Astrocyte (in vitro differentiated cells and primary cell): ENCODE data around the gene LHFPL2. TPM values are rescaled to one million over a fixed set of nuclear protein-coding genes. Genes with fewer than 3 reads are reported as not detected.
"Not testable (repeated sequence)": the region's sequence is repeated elsewhere in the genome, so short reads cannot be mapped to it uniquely, and the experiment has no call there.

Experiments used
- DNase-seq: peaks from one replicate; pipeline ENCODE4 v3.0.0-alpha.2; 2010; ENCODE audit warnings: low read depth
- FAIRE-seq: peaks from 2 replicates; lab custom pipeline; 2011; peaks lifted over from hg19 to GRCh38; lab: Jason Lieb, UNC
- H2AFZ ChIP-seq: 2 replicates; pipeline ENCODE4 v1.6.0; 2012; ENCODE audit warnings: low read depth, low read length, inconsistent platforms
- H3K27ac ChIP-seq: 2 replicates; pipeline ENCODE4 v1.5.1; 2011; ENCODE audit warnings: low read depth, low read length, inconsistent platforms
- H3K27me3 ChIP-seq: 2 replicates; pipeline ENCODE4 v1.6.0; 2011; ENCODE audit warnings: low read length, inconsistent platforms; ENCODE audit not compliant: insufficient read depth
- H3K36me3 ChIP-seq: 2 replicates; pipeline ENCODE4 v1.5.1; 2011; ENCODE audit warnings: low read length, inconsistent platforms; ENCODE audit not compliant: insufficient read depth
- H3K4me1 ChIP-seq: 2 replicates; pipeline ENCODE4 v1.5.1; 2011; ENCODE audit warnings: low read length, inconsistent platforms; ENCODE audit not compliant: insufficient read depth
- H3K4me2 ChIP-seq: 2 replicates; pipeline ENCODE4 v1.6.0; 2012; ENCODE audit warnings: low read length, inconsistent platforms
- H3K4me3 ChIP-seq: 2 replicates; pipeline ENCODE4 v1.5.1; 2011; ENCODE audit warnings: low read depth, mild to moderate bottlenecking, low read length, inconsistent platforms; ENCODE audit not compliant: insufficient read depth
- H3K79me2 ChIP-seq: 2 replicates; pipeline ENCODE4 v1.6.0; 2012; ENCODE audit warnings: mild to moderate bottlenecking, low read length, inconsistent platforms; ENCODE audit not compliant: insufficient read depth
- H3K9ac ChIP-seq: 2 replicates; pipeline ENCODE4 v1.6.0; 2012; ENCODE audit warnings: mild to moderate bottlenecking, low read length, inconsistent platforms
- H3K9me3 ChIP-seq: 2 replicates; pipeline ENCODE4 v1.5.1; 2012; ENCODE audit warnings: low read depth, mild to moderate bottlenecking, low read length, inconsistent platforms; ENCODE audit not compliant: insufficient read depth
- H4K20me1 ChIP-seq: 2 replicates; pipeline ENCODE4 v1.6.0; 2012; ENCODE audit warnings: low read length, inconsistent platforms; ENCODE audit not compliant: insufficient read depth
- H3K27ac Mint-ChIP-seq: one replicate; pipeline ENCODE4 v1.8.0; 2021; ENCODE audit warnings: mild to moderate bottlenecking, mixed read lengths; ENCODE audit not compliant: unreplicated experiment
- H3K27me3 Mint-ChIP-seq: one replicate; pipeline ENCODE4 v1.8.0; 2021; ENCODE audit warnings: low read depth, mixed read lengths; ENCODE audit not compliant: unreplicated experiment
- H3K36me3 Mint-ChIP-seq: one replicate; pipeline ENCODE4 v1.8.0; 2021; ENCODE audit warnings: low read depth, mixed read lengths; ENCODE audit not compliant: unreplicated experiment
- H3K4me1 Mint-ChIP-seq: one replicate; pipeline ENCODE4 v1.8.0; 2021; ENCODE audit warnings: low read depth, mixed read lengths; ENCODE audit not compliant: unreplicated experiment
- H3K4me3 Mint-ChIP-seq: one replicate; pipeline ENCODE4 v1.8.0; 2021; ENCODE audit warnings: mild to moderate bottlenecking, moderate library complexity, mixed read lengths; ENCODE audit not compliant: unreplicated experiment
- H3K9me3 Mint-ChIP-seq: one replicate; pipeline ENCODE4 v1.8.0; 2021; ENCODE audit warnings: mild to moderate bottlenecking, mixed read lengths; ENCODE audit not compliant: unreplicated experiment
- EZH2 ChIP-seq: IDR thresholded peaks from 2 replicates; pipeline ENCODE4 v1.6.1; 2012; ENCODE audit warnings: mild to moderate bottlenecking, low read length, inconsistent platforms; ENCODE audit not compliant: insufficient read depth
- total RNA-seq: library from RNA; stranded (reverse); gene quantifications from 2 replicates; pipeline ENCODE4 v1.2.1, GENCODE V29; 2021
- TF ChIP-seq, protein P1 (sequence below): IDR thresholded peaks from 2 replicates; pipeline ENCODE4 v1.5.1; 2011; ENCODE audit warnings: low read depth, mild to moderate bottlenecking, inconsistent platforms, low read length, moderate library complexity; ENCODE audit not compliant: insufficient read depth

Gene LHFPL2
- total RNA-seq, 1 donor from 2014 or later: 17.0 TPM

DNA sequence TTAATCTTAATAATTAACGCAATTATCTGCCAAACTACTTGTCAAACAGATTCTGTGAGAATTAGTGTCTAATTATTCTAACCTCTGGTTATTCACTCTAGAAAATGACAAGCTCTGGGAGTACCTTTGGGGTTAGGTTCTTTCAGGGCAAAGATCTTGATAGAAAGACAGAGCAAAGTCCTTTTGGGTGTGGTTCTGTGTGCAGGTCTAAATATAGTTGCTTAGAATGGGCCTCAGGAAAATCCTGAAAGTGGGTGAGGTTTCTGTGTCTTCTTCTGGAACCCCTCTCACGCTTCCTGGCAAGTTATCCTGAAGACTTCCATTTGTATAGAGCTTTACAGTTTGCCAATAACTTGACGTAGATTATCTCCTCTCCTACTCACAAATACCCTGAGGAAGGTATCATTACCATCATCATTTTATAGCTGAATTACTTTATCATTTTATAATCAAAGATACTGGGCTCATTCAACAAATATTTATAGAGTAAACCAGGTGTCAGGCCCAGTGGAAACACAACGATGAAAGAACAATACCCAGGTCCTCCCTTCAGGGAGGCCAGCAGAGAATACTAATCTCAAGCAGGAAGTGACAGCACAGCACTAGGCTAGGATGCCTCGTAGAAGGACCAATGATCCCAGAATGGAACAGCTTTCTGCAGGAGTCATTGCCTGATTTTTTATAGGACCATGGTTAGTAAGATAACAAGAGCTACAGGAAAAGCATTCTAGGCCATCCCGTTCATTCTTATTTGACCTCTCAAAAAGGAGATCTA, 27.6 kb upstream of the LHFPL2 start:
- H3K36me3 Mint-ChIP-seq: no peaks in the 10 kb centered on the region
- FAIRE-seq: peak; percentile 17
- no peak overlapping the region for H3K27ac ChIP-seq

DNA sequence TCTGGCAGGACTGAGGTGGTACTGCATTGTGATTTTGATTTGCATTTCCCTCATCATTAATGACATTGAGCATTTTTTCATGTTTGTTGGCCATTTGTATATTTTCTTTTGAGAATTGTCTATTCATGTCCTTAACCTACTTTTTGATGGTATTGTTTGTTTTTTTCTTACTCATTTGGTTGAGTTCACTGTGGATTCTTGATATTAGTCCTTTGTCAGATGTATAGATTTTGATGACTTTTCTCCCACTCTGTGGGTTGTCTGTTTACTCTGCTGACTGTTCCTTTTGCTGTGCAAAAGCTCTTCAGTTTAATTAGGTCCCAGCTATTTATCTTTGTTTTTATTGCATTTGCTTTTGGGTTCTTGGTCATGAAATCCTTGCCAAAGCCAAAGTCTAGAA, 25.3 kb upstream of the LHFPL2 start:
- H3K4me3 ChIP-seq, DNase-seq, H3K36me3 Mint-ChIP-seq, H3K27ac ChIP-seq, H3K79me2 ChIP-seq, H3K4me3 Mint-ChIP-seq, H3K9ac ChIP-seq, H4K20me1 ChIP-seq, H3K27ac Mint-ChIP-seq, H3K27me3 ChIP-seq, H3K27me3 Mint-ChIP-seq, H3K36me3 ChIP-seq, H2AFZ ChIP-seq, FAIRE-seq, H3K4me2 ChIP-seq, H3K9me3 Mint-ChIP-seq, H3K9me3 ChIP-seq: not testable (repeated sequence)
- H3K4me1 Mint-ChIP-seq: peaks cover 15% of the 10 kb centered on the region
- H3K4me1 ChIP-seq: peaks cover 15% of the 10 kb centered on the region

More for the DNA sequence above, 27.6 kb upstream of the LHFPL2 start:
- Histone ChIP-seq H4K20me1 (no peaks in the 10 kb centered on the region), H3K9me3 (no peaks in the 10 kb centered on the region), H3K4me1 (peaks cover 16% of the 10 kb centered on the region), H3K36me3 (no peaks in the 10 kb centered on the region), H3K79me2 (no peaks in the 10 kb centered on the region), H3K4me2 (no peak overlapping the region), H3K4me3 (no peak overlapping the region), H3K27me3 (no peaks in the 10 kb centered on the region), H3K9ac (no peak overlapping the region), H2AFZ (no peak overlapping the region)
- H3K27me3 Mint-ChIP-seq: no peaks in the 10 kb centered on the region
- H3K9me3 Mint-ChIP-seq: no peaks in the 10 kb centered on the region
- DNase-seq: no peak
- peaks cover 15% of the 10 kb centered on the region for H3K4me1 Mint-ChIP-seq
- no peak overlapping the region for H3K4me3 Mint-ChIP-seq
- no peak overlapping the region for H3K27ac Mint-ChIP-seq
- no peak for TF ChIP-seq EZH2
- TF ChIP-seq, protein P1, sequence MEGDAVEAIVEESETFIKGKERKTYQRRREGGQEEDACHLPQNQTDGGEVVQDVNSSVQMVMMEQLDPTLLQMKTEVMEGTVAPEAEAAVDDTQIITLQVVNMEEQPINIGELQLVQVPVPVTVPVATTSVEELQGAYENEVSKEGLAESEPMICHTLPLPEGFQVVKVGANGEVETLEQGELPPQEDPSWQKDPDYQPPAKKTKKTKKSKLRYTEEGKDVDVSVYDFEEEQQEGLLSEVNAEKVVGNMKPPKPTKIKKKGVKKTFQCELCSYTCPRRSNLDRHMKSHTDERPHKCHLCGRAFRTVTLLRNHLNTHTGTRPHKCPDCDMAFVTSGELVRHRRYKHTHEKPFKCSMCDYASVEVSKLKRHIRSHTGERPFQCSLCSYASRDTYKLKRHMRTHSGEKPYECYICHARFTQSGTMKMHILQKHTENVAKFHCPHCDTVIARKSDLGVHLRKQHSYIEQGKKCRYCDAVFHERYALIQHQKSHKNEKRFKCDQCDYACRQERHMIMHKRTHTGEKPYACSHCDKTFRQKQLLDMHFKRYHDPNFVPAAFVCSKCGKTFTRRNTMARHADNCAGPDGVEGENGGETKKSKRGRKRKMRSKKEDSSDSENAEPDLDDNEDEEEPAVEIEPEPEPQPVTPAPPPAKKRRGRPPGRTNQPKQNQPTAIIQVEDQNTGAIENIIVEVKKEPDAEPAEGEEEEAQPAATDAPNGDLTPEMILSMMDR: no peak

DNA sequence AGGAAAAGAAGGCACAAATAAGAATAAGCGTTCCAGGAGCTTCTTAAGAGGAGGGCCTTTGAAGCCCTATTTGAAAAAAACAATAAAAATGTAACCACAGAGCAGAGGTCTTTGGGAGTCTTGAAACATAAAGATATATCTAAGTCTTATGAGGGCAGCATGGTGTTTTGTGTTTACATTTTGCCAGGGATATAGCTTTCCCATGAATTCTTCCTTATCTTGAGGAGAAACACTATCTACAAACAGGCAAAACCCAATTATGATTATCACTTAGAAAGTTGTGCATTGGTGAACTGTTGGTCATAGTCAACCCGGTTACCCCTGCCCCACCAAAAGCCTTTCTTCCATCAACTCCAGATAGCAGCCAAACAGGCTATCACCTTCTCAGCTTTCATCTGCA, 23.6 kb upstream of the LHFPL2 start:
- H4K20me1 ChIP-seq: no peaks in the 10 kb centered on the region
- Mint-ChIP-seq H3K4me1 (peaks cover 2% of the 10 kb centered on the region), H3K36me3 (no peaks in the 10 kb centered on the region), H3K4me3 (no peak overlapping the region), H3K27ac (no peak overlapping the region), H3K9me3 (no peaks in the 10 kb centered on the region), H3K27me3 (no peaks in the 10 kb centered on the region)
- H3K9me3 ChIP-seq: no peaks in the 10 kb centered on the region
- peak; percentile 45 for FAIRE-seq
- H3K4me1 ChIP-seq: no peaks in the 10 kb centered on the region
- TF ChIP-seq, protein P1: no peak
- no peak for TF ChIP-seq EZH2
- no peaks in the 10 kb centered on the region for H3K79me2 ChIP-seq
- DNase-seq: no peak
- H3K36me3 ChIP-seq: no peaks in the 10 kb centered on the region
- H3K9ac ChIP-seq: no peak overlapping the region
- no peak overlapping the region for H3K4me3 ChIP-seq
- no peak overlapping the region for H3K27ac ChIP-seq
- no peaks in the 10 kb centered on the region for H3K27me3 ChIP-seq
- no peak overlapping the region for H3K4me2 ChIP-seq
- no peak overlapping the region for H2AFZ ChIP-seq
